B cell (primary cell): ENCODE measurements around the gene AOPEP. TPM values are rescaled to one million over a fixed set of nuclear protein-coding genes. Genes with fewer than 3 reads are reported as not detected.

ENCODE experiments used
- ATAC-seq: fragments of 200-7000 bp; cut with Tn5 transposase; one replicate; pipeline ENCODE4 v1.10.0; 2021; ENCODE audit warnings: low read depth, mild to moderate bottlenecking, moderate number of reproducible peaks, moderate library complexity
- CTCF ChIA-PET: fragments of 350-600 bp; sonication (Branson Sonifier 250); formaldehyde crosslinking; loops from one replicate; lab custom pipeline; 2021; ENCODE audit warnings: antibody characterized with exemption, inconsistent platforms; lab: Charles Lee
- POLR2A ChIA-PET: fragments of 350-600 bp; sonication (Branson Sonifier 250); formaldehyde crosslinking; loops from one replicate; lab custom pipeline; 2021; ENCODE audit warnings: antibody characterized with exemption; lab: Charles Lee
- DNase-seq: peaks from one replicate; pipeline ENCODE4 v3.0.0; 2013
- H2AFZ ChIP-seq: 2 replicates; pipeline ENCODE4 v1.6.1; 2012; ENCODE audit warnings: mild to moderate bottlenecking, low read depth, low read length; ENCODE audit not compliant: insufficient read depth, poor library complexity, severe bottlenecking
- H3K27ac ChIP-seq, 2 donors: 1 replicate in 1 of 2; 2 replicates in 1 of 2; pipeline ENCODE4 v1.5.1; 2012 to 2013; ENCODE audit warnings: low read length in 2 of 2, mild to moderate bottlenecking in 2 of 2, moderate library complexity in 1 of 2
- H3K27me3 ChIP-seq, 4 experiments: fragments of 200-600 bp in 1 of 4; sonication (generic) in 1 of 4; replicated peaks in 1 of 4; 1 replicate in 2 of 4; 2 replicates in 2 of 4; pipeline versions ENCODE4 v1.6.1 to v1.7.0; 2013 to 2016; ENCODE audit warnings: low read length in 3 of 4, mild to moderate bottlenecking in 2 of 4, mixed read lengths in 1 of 4, moderate library complexity in 1 of 4; ENCODE audit not compliant: insufficient read depth in 4 of 4, control insufficient read depth in 3 of 4; ENCODE audit errors: control extremely low read depth in 1 of 4
- H3K36me3 ChIP-seq, 2 experiments: replicated peaks in 1 of 2; 1 replicate in 1 of 2; 2 replicates in 1 of 2; pipeline versions ENCODE4 v1.6.1 to v1.7.1; 2013; ENCODE audit warnings: low read length in 1 of 2; ENCODE audit not compliant: insufficient read depth in 2 of 2, control insufficient read depth in 1 of 2; ENCODE audit errors: control extremely low read depth in 1 of 2, extremely low read depth in 1 of 2
- H3K4me1 ChIP-seq, 2 donors: fragments of 200-600 bp in 1 of 2; sonication (generic) in 1 of 2; 1 replicate in 1 of 2; 2 replicates in 1 of 2; pipeline versions ENCODE4 v1.5.1 to v1.6.1; 2013 to 2017; ENCODE audit warnings: low read length in 2 of 2; ENCODE audit not compliant: control insufficient read depth in 2 of 2, insufficient read depth in 2 of 2
- H3K4me2 ChIP-seq: replicated peaks from 2 replicates; pipeline ENCODE3; 2012; ENCODE audit warnings: mild to moderate bottlenecking, low read depth, low read length; ENCODE audit not compliant: poor library complexity, severe bottlenecking
- H3K4me3 ChIP-seq, 5 experiments: fragments of 200-600 bp in 1 of 5; sonication (generic) in 1 of 5; 1 replicate in 3 of 5; 2 replicates in 2 of 5; pipeline versions ENCODE4 v1.5.1 to v1.7.0; 2011 to 2016; ENCODE audit warnings: low read length in 4 of 5, mild to moderate bottlenecking in 4 of 5, low read depth in 2 of 5, control low read depth in 1 of 5, moderate library complexity in 1 of 5; ENCODE audit not compliant: insufficient read depth in 1 of 5; ENCODE audit errors: control extremely low read depth in 1 of 5, extremely low read depth in 1 of 5
- H3K79me2 ChIP-seq: fragments of 200-600 bp; sonication (generic); one replicate; pipeline ENCODE4 v1.6.0; 2016; ENCODE audit warnings: low read length; ENCODE audit not compliant: control insufficient read depth, insufficient read depth
- H3K9ac ChIP-seq: fragments of 200-600 bp; sonication (generic); 2 replicates; pipeline ENCODE4 v1.6.1; 2017; ENCODE audit warnings: mild to moderate bottlenecking, low read length, moderate library complexity
- H3K9me3 ChIP-seq, 3 donors: one replicate each; pipeline versions ENCODE4 v1.6.1 to v1.7.1; 2013; ENCODE audit warnings: low read length in 2 of 3; ENCODE audit not compliant: control insufficient read depth in 2 of 3, insufficient read depth in 1 of 3; ENCODE audit errors: control extremely low read depth in 1 of 3
- H4K20me1 ChIP-seq: 2 replicates; pipeline ENCODE4 v1.6.0; 2012; ENCODE audit warnings: mild to moderate bottlenecking, low read length; ENCODE audit not compliant: insufficient read depth, control insufficient read depth, poor library complexity, severe bottlenecking
- H3K27ac Mint-ChIP-seq: one replicate; pipeline ENCODE4 v1.8.0; 2021; ENCODE audit warnings: mixed read lengths
- H3K27me3 Mint-ChIP-seq: one replicate; pipeline ENCODE4 v1.8.0; 2021; ENCODE audit warnings: mixed read lengths
- H3K4me1 Mint-ChIP-seq: one replicate; pipeline ENCODE4 v1.8.0; 2021; ENCODE audit warnings: mixed read lengths
- H3K4me3 Mint-ChIP-seq: one replicate; pipeline ENCODE4 v1.8.0; 2021; ENCODE audit warnings: mixed read lengths
- H3K9me3 Mint-ChIP-seq: one replicate; pipeline ENCODE4 v1.8.0; 2022; ENCODE audit warnings: mixed read lengths; ENCODE audit not compliant: insufficient read depth
- CTCF ChIP-seq: fragments of 200-600 bp; IDR thresholded peaks from one replicate; pipeline ENCODE4 v1.8.0; 2022; ENCODE audit warnings: antibody characterized with exemption, mild to moderate bottlenecking
- EZH2 ChIP-seq: IDR thresholded peaks from 2 replicates; pipeline ENCODE4 v1.6.1; 2012; ENCODE audit warnings: borderline replicate concordance, low read depth, mild to moderate bottlenecking, moderate library complexity, low read length; ENCODE audit not compliant: insufficient read depth, poor library complexity, severe bottlenecking
- WGBS: methylation state at CpG from one replicate; pipeline ENCODE4 v1.1.5; 2013; ENCODE audit warnings: missing lambda C conversion rate; ENCODE audit not compliant: insufficient coverage; 5-methylcytosine and 5-hydroxymethylcytosine counted together
- intact Hi-C: fragments of 100-400 bp; cut with micrococcal nuclease; formaldehyde crosslinking; loops from one replicate; pipeline ENCODE4 v1.10.0; 2022
- polyA plus RNA-seq: library from polyadenylated mRNA; depleted of rRNA; stranded (reverse); fragments of >200 nt; gene quantifications from 2 replicates; pipeline ENCODE4 v1.2.3, GENCODE V29; 2012
- total RNA-seq, 2 donors: library from RNA; stranded (reverse); fragments of 120-200 nt in 1 of 2; gene quantifications; 1 replicate in 1 of 2; 2 replicates in 1 of 2; pipeline versions ENCODE4 v1.2.3 to v1.2.4, GENCODE V29; 2013 to 2022

The AOPEP gene
- total and polyA plus RNA-seq, 2 donors (not counting 1 experiment from before 2014, with no cell fraction given) = 5.1 to 35.8 TPM

GRCh38 chr9:94908583-94909249, 182.2 kb downstream of the AOPEP start:
- Histone ChIP-seq H4K20me1 (no peaks in the 10 kb centered on the region), H2AFZ (no peak overlapping the region), H3K9ac (no peak overlapping the region), H3K27me3 (no peaks in the 10 kb centered on the region), H3K4me3 (no peak overlapping the region), H3K27ac (no peak overlapping the region), H3K4me1 (no peaks in the 10 kb centered on the region), H3K9me3 (no peaks in the 10 kb centered on the region), H3K36me3 (no peaks in the 10 kb centered on the region), H3K79me2 (no peaks in the 10 kb centered on the region), H3K4me2 (no peak overlapping the region)
- POLR2A ChIA-PET = no interaction called here
- DNase-seq (no peak), ATAC-seq (no peak)
- Mint-ChIP-seq H3K4me1 (no peaks in the 10 kb centered on the region), H3K27me3 (no peaks in the 10 kb centered on the region), H3K9me3 (no peaks in the 10 kb centered on the region), H3K4me3 (no peak overlapping the region), H3K27ac (no peak overlapping the region)
- WGBS = no CpG with 5 or more reads among the region's 9 CpGs
- CTCF ChIA-PET = no interaction called here
- TF ChIP-seq CTCF = no peak
- no peak for TF ChIP-seq EZH2
- intact Hi-C loops = no loop called here

GRCh38 chr9:94909250-94909894, 182.9 kb downstream of the AOPEP start:
- no peak overlapping the region for H3K9ac ChIP-seq
- H3K27me3 Mint-ChIP-seq = no peaks in the 10 kb centered on the region
- ChIA-PET CTCF (no interaction called here), POLR2A (interaction anchor here (0.6 kb wide), 1 partner anchor 90 kb away, joined by 6 read pairs; no protein-coding TSS in a partner anchor)
- H3K79me2 ChIP-seq = no peaks in the 10 kb centered on the region
- H3K4me3 Mint-ChIP-seq = no peak overlapping the region
- H3K27ac Mint-ChIP-seq = no peak overlapping the region
- 100% methylated on average over 6 of the region's 12 CpGs for WGBS
- no peak for ATAC-seq
- H3K4me1 ChIP-seq = no peaks in the 10 kb centered on the region
- TF ChIP-seq EZH2 (no peak), CTCF (no peak)
- no peak overlapping the region for H3K27ac ChIP-seq
- no peaks in the 10 kb centered on the region for H3K36me3 ChIP-seq
- no peak overlapping the region for H2AFZ ChIP-seq
- H3K4me1 Mint-ChIP-seq = no peaks in the 10 kb centered on the region
- no peak overlapping the region for H3K4me3 ChIP-seq
- no peaks in the 10 kb centered on the region for H3K9me3 Mint-ChIP-seq
- intact Hi-C loops = no loop called here
- no peak for DNase-seq
- H4K20me1 ChIP-seq = no peaks in the 10 kb centered on the region
- H3K27me3 ChIP-seq = no peaks in the 10 kb centered on the region
- H3K9me3 ChIP-seq = no peaks in the 10 kb centered on the region
- no peak overlapping the region for H3K4me2 ChIP-seq
